Mesodermal cell (in vitro differentiated cells): Measurements from ENCODE around the gene HSPG2.
"Not testable (repeated sequence)": the region's sequence is repeated elsewhere in the genome, so short reads cannot be mapped to it uniquely, and the experiment has no call there.

Experiments used
- H3K27ac ChIP-seq: 2 replicates; pipeline ENCODE4 v1.7.0; 2013; ENCODE audit warnings: mild to moderate bottlenecking, low read depth, low read length, moderate library complexity; ENCODE audit not compliant: severe bottlenecking
- H3K36me3 ChIP-seq: 2 replicates; pipeline ENCODE4 v1.7.1; 2013; ENCODE audit warnings: mild to moderate bottlenecking, low read length, moderate library complexity; ENCODE audit not compliant: control insufficient read depth, insufficient read depth
- H3K4me1 ChIP-seq: one replicate; pipeline ENCODE4 v1.7.1; 2013; ENCODE audit warnings: mild to moderate bottlenecking, low read length; ENCODE audit not compliant: insufficient read depth, control insufficient read depth, poor library complexity, severe bottlenecking
- H3K4me3 ChIP-seq: 2 replicates; pipeline ENCODE4 v1.7.0; 2013; ENCODE audit warnings: low read length, control low read depth, mild to moderate bottlenecking; ENCODE audit not compliant: insufficient read depth, poor library complexity, severe bottlenecking; ENCODE audit errors: extremely low read depth
- H3K9me3 ChIP-seq: 2 replicates; pipeline ENCODE4 v1.7.1; 2013; ENCODE audit warnings: mild to moderate bottlenecking, low read length, moderate library complexity; ENCODE audit not compliant: control insufficient read depth
- WGBS, 2 experiments: methylation state at CpG; one replicate each; pipeline ENCODE4 v1.1.5; 2013; ENCODE audit warnings: missing lambda C conversion rate in 2 of 2; ENCODE audit not compliant: insufficient coverage in 2 of 2; 5-methylcytosine and 5-hydroxymethylcytosine counted together

Gene HSPG2

GRCh38 chr1:21921100-21921875 is 15.8 kb downstream of the HSPG2 start:
- WGBS, 2 experiments, result 85 to 94% methylated on average over 6 to 10 of the region's 11 CpGs
- Histone ChIP-seq H3K36me3 (peaks cover 26% of the 10 kb centered on the region), H3K4me1 (peaks cover 58% of the 10 kb centered on the region), H3K4me3 (no peak overlapping the region), H3K9me3 (no peaks in the 10 kb centered on the region), H3K27ac (peak overlapping the region; percentile 50)

GRCh38 chr1:21919520-21919919 is 17.6 kb downstream of the HSPG2 start:
- Histone ChIP-seq H3K27ac (no peak overlapping the region), H3K36me3 (peaks cover 26% of the 10 kb centered on the region), H3K4me1 (peaks cover 41% of the 10 kb centered on the region), H3K4me3 (no peak overlapping the region), H3K9me3 (no peaks in the 10 kb centered on the region)
- WGBS, 2 experiments, result 57 to 76% methylated on average over 7 of the region's 7 CpGs

GRCh38 chr1:21917239-21917631 is 19.9 kb downstream of the HSPG2 start:
- WGBS, 2 experiments, result 100% methylated on average over 3 to 4 of the region's 6 CpGs
- not testable (repeated sequence) for H3K27ac ChIP-seq, H3K4me3 ChIP-seq, H3K9me3 ChIP-seq
- peaks cover 32% of the 10 kb centered on the region for H3K36me3 ChIP-seq
- H3K4me1 ChIP-seq, result peaks cover 29% of the 10 kb centered on the region

GRCh38 chr1:21916447-21917238 is 20.5 kb downstream of the HSPG2 start:
- Histone ChIP-seq H3K27ac (no peak overlapping the region), H3K36me3 (peaks cover 32% of the 10 kb centered on the region), H3K4me1 (peaks cover 30% of the 10 kb centered on the region), H3K4me3 (no peak overlapping the region), H3K9me3 (no peaks in the 10 kb centered on the region)
- WGBS, 2 experiments, result 95% methylated on average over 11 of the region's 20 CpGs

GRCh38 chr1:21914880-21915640 is 22.1 kb downstream of the HSPG2 start:
- peaks cover 38% of the 10 kb centered on the region for H3K36me3 ChIP-seq
- no peaks in the 10 kb centered on the region for H3K9me3 ChIP-seq
- no peak overlapping the region for H3K27ac ChIP-seq
- no peak overlapping the region for H3K4me3 ChIP-seq
- WGBS, 2 experiments, result 87 to 97% methylated on average over 8 to 11 of the region's 21 CpGs
- peaks cover 30% of the 10 kb centered on the region for H3K4me1 ChIP-seq

GRCh38 chr1:21914450-21914849 is 22.7 kb downstream of the HSPG2 start:
- Histone ChIP-seq H3K4me1 (peaks cover 30% of the 10 kb centered on the region), H3K27ac (no peak overlapping the region), H3K4me3 (no peak overlapping the region), H3K36me3 (peaks cover 38% of the 10 kb centered on the region), H3K9me3 (no peaks in the 10 kb centered on the region)
- 91 to 92% methylated on average over 4 of the region's 5 CpGs for WGBS, 2 experiments

- no peak overlapping the region for H3K27ac ChIP-seq
These were observed 23.3 kb downstream of the HSPG2 start for GRCh38 chr1:21913763-21914162.

GRCh38 chr1:21913258-21913657 is 23.9 kb downstream of the HSPG2 start:
- Histone ChIP-seq H3K4me3 (no peak overlapping the region), H3K27ac (peak overlapping the region; percentile 59), H3K4me1 (peaks cover 34% of the 10 kb centered on the region), H3K36me3 (peaks cover 29% of the 10 kb centered on the region), H3K9me3 (no peaks in the 10 kb centered on the region)
- WGBS, 2 experiments, result 46 to 62% methylated on average over 7 to 8 of the region's 8 CpGs

More at GRCh38 chr1:21913763-21914162, 23.3 kb downstream of the HSPG2 start:
- Histone ChIP-seq H3K4me3 (no peak overlapping the region), H3K9me3 (no peaks in the 10 kb centered on the region), H3K4me1 (peaks cover 34% of the 10 kb centered on the region), H3K36me3 (peaks cover 35% of the 10 kb centered on the region)
- 68 to 83% methylated on average over 3 to 4 of the region's 5 CpGs for WGBS, 2 experiments

GRCh38 chr1:21912038-21912758 is 24.9 kb downstream of the HSPG2 start:
- 98 to 100% methylated on average over 5 to 6 of the region's 9 CpGs for WGBS, 2 experiments
- Histone ChIP-seq H3K36me3 (peaks cover 26% of the 10 kb centered on the region), H3K27ac (peak overlapping the region; percentile 71), H3K9me3 (no peaks in the 10 kb centered on the region), H3K4me1 (peaks cover 34% of the 10 kb centered on the region), H3K4me3 (no peak overlapping the region)
